Activated CD4-positive, alpha-beta memory T cell treated with anti-CD3 and anti-CD28 coated beads, Interleukin-2, amount 10 ng/mL, durations not matched to agents 7 days and 5 days (primary cell): ENCODE measurements around the gene ZBTB48. TPM values are rescaled to one million over a fixed set of nuclear protein-coding genes. Genes with fewer than 3 reads are reported as not detected.

Source experiments
- CTCF ChIA-PET: fragments of 350-600 bp; sonication (Branson Sonifier 250); formaldehyde crosslinking; loops from one replicate; lab custom pipeline; 2021; ENCODE audit warnings: antibody characterized with exemption, inconsistent platforms; lab: Charles Lee
- POLR2A ChIA-PET: fragments of 350-600 bp; sonication (Branson Sonifier 250); formaldehyde crosslinking; loops from one replicate; lab custom pipeline; 2021; ENCODE audit warnings: antibody characterized with exemption; lab: Charles Lee
- DNase-seq: peaks from one replicate; pipeline ENCODE4 v3.0.0-alpha.2; 2020
- H3K27ac Mint-ChIP-seq: one replicate; pipeline ENCODE4 v1.8.0; 2021; ENCODE audit warnings: mild to moderate bottlenecking, mixed read lengths
- H3K27me3 Mint-ChIP-seq: one replicate; pipeline ENCODE4 v1.8.0; 2021; ENCODE audit warnings: mixed read lengths
- H3K36me3 Mint-ChIP-seq: one replicate; pipeline ENCODE4 v1.8.0; 2021; ENCODE audit warnings: low read depth, mixed read lengths
- H3K4me1 Mint-ChIP-seq: one replicate; pipeline ENCODE4 v1.8.0; 2021; ENCODE audit warnings: mixed read lengths
- H3K4me3 Mint-ChIP-seq: one replicate; pipeline ENCODE4 v1.8.0; 2021; ENCODE audit warnings: mild to moderate bottlenecking, mixed read lengths
- H3K9me3 Mint-ChIP-seq: one replicate; pipeline ENCODE4 v1.8.0; 2021; ENCODE audit warnings: mixed read lengths
- total RNA-seq, 2 experiments: library from RNA; stranded (reverse); gene quantifications; one replicate each; pipeline ENCODE4 v1.2.3, GENCODE V29; 2021

The ZBTB48 gene
- total RNA-seq, 2 experiments from 2014 or later = 33.2 to 42.3 TPM

GRCh38 chr1:6577831-6578525 lies 1.8 kb upstream of the ZBTB48 start:
- H3K9me3 Mint-ChIP-seq = no peaks in the 10 kb centered on the region
- ChIA-PET POLR2A (interaction anchor here (0.6 to 6.2 kb wide), 3 partner anchors 11 to 51 kb away, joined by 3 to 94 read pairs (median 10); partner anchors contain the start of gene KLHL21), CTCF (interaction anchor here (0.6 to 1.2 kb wide), 3 partner anchors 22 to 38 kb away, joined by 3 to 6 read pairs (median 5); partner anchors contain the start of genes NOL9 and TAS1R1)
- peaks cover 5% of the 10 kb centered on the region for H3K36me3 Mint-ChIP-seq
- H3K4me3 Mint-ChIP-seq = no peak overlapping the region
- no peaks in the 10 kb centered on the region for H3K27me3 Mint-ChIP-seq
- H3K4me1 Mint-ChIP-seq = peaks cover 32% of the 10 kb centered on the region
- no peak for DNase-seq
- H3K27ac Mint-ChIP-seq = no peak overlapping the region

DNA sequence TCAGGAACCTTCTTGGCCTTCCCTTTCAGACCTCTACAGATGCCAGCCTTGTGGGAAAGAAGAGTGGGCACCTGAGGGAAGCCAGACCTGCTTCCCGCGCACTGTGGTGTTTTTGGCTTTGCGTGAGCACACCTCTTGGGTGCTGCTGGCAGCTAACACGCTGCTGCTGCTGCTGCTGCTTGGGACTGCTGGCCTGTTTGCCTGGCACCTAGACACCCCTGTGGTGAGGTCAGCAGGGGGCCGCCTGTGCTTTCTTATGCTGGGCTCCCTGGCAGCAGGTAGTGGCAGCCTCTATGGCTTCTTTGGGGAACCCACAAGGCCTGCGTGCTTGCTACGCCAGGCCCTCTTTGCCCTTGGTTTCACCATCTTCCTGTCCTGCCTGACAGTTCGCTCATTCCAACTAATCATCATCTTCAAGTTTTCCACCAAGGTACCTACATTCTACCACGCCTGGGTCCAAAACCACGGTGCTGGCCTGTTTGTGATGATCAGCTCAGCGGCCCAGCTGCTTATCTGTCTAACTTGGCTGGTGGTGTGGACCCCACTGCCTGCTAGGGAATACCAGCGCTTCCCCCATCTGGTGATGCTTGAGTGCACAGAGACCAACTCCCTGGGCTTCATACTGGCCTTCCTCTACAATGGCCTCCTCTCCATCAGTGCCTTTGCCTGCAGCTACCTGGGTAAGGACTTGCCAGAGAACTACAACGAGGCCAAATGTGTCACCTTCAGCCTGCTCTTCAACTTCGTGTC lies 995 bp upstream of the ZBTB48 start:
- peaks cover 32% of the 10 kb centered on the region for H3K4me1 Mint-ChIP-seq

DNA sequence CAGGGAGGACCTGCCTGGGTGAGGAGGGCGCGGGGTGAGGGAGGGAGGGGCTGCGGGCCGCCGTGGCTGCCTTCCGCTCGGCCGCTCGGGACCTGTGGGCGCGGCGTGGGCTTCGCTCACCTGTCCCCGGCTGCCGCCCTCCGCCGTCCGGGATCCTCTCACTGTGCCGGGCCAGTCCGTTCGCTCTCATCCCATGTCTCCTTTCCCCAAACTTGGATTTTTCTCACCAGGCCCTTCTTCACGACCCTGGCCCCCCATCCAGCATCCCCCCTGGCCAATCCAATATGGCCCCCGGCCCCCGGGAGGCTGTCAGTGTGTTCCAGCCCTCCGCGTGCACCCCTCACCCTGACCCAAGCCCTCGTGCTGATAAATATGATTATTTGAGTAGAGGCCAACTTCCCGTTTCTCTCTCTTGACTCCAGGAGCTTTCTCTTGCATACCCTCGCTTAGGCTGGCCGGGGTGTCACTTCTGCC lies 362 bp downstream of the ZBTB48 start:
- H3K27me3 Mint-ChIP-seq = no peaks in the 10 kb centered on the region
- POLR2A ChIA-PET = interaction anchor here (0.7 to 6.2 kb wide), 12 partner anchors 9 to 205 kb away, joined by 3 to 94 read pairs (median 3); partner anchors contain the start of genes KLHL21, NOL9, TAS1R1 and TNFRSF25
- H3K27ac Mint-ChIP-seq = peak overlapping the region; percentile 85
- no peak for DNase-seq
- CTCF ChIA-PET = interaction anchor here (0.7 to 1.7 kb wide), 9 partner anchors 20 to 140 kb away, joined by 3 to 11 read pairs (median 4); partner anchors contain the start of genes DNAJC11, KLHL21, NOL9 and PLEKHG5
- peaks cover 5% of the 10 kb centered on the region for H3K36me3 Mint-ChIP-seq
- H3K4me3 Mint-ChIP-seq = peak overlapping the region; percentile 83
- peaks cover 41% of the 10 kb centered on the region for H3K4me1 Mint-ChIP-seq
- H3K9me3 Mint-ChIP-seq = no peaks in the 10 kb centered on the region

More for the DNA sequence above, 995 bp upstream of the ZBTB48 start:
- peak overlapping the region; percentile 85 for H3K27ac Mint-ChIP-seq
- no peaks in the 10 kb centered on the region for H3K9me3 Mint-ChIP-seq
- ChIA-PET POLR2A (interaction anchor here (1.0 to 6.2 kb wide), 4 partner anchors 10 to 88 kb away, joined by 3 to 94 read pairs (median 6); partner anchors contain the start of genes KLHL21 and PLEKHG5), CTCF (interaction anchor here (1.2 kb wide), 1 partner anchor 21 kb away, joined by 5 read pairs; no protein-coding TSS in a partner anchor)
- H3K4me3 Mint-ChIP-seq = no peak overlapping the region
- no peak for DNase-seq
- H3K36me3 Mint-ChIP-seq = peaks cover 5% of the 10 kb centered on the region
- H3K27me3 Mint-ChIP-seq = no peaks in the 10 kb centered on the region

- H3K9me3 Mint-ChIP-seq = no peaks in the 10 kb centered on the region
- no peaks in the 10 kb centered on the region for H3K27me3 Mint-ChIP-seq
- peaks cover 41% of the 10 kb centered on the region for H3K4me1 Mint-ChIP-seq
- DNase-seq = peak; percentile 27
- H3K4me3 Mint-ChIP-seq = peak overlapping the region; percentile 83
- CTCF ChIA-PET = interaction anchor here (0.7 to 2.4 kb wide), 12 partner anchors 20 to 143 kb away, joined by 3 to 11 read pairs (median 4); partner anchors contain the start of genes DNAJC11, KLHL21, NOL9 and PLEKHG5
- POLR2A ChIA-PET = interaction anchor here (0.7 to 6.2 kb wide), 11 partner anchors 8 to 204 kb away, joined by 3 to 94 read pairs (median 4); partner anchors contain the start of genes KLHL21, NOL9, PHF13 and TAS1R1
- peak overlapping the region; percentile 85 for H3K27ac Mint-ChIP-seq
- H3K36me3 Mint-ChIP-seq = peaks cover 5% of the 10 kb centered on the region
Observed at GRCh38 chr1:6580593-6581409, 1.0 kb downstream of the ZBTB48 start.

- Mint-ChIP-seq H3K4me1 (peaks cover 41% of the 10 kb centered on the region), H3K36me3 (peaks cover 5% of the 10 kb centered on the region), H3K9me3 (no peaks in the 10 kb centered on the region), H3K27ac (peak overlapping the region; percentile 52), H3K27me3 (no peaks in the 10 kb centered on the region), H3K4me3 (peak overlapping the region; percentile 83)
- ChIA-PET CTCF (interaction anchor here (0.6 to 2.4 kb wide), 7 partner anchors 19 to 238 kb away, joined by 3 to 7 read pairs (median 4); partner anchors contain the start of gene NOL9), POLR2A (interaction anchor here (1.0 to 6.2 kb wide), 5 partner anchors 10 to 32 kb away, joined by 3 to 94 read pairs (median 10); partner anchors contain the start of genes KLHL21, NOL9, PHF13 and TAS1R1)
- no peak for DNase-seq
Observed at GRCh38 chr1:6581561-6582305, 1.9 kb downstream of the ZBTB48 start.

DNA sequence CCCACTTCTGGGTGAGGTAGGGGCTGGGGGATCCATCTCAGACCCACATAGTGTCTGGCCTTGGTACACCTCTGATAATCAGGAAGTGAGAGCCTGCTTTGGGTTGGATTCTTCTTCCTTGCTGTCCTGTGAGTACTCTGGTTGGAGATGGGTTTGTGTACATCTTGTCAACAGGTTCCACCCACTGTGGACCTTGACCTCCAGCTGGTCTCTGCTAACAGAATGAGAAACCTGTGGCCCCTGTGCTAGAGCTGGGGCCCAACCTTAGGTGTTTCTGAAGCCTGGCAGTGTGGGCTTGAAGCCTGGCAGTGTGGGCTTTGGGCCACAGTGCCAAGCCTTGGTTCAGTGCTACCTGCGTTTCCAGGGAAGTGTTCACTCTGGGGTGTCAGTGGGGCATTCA lies 2.6 kb downstream of the ZBTB48 start:
- Mint-ChIP-seq H3K9me3 (no peaks in the 10 kb centered on the region), H3K4me1 (peaks cover 42% of the 10 kb centered on the region), H3K4me3 (peak overlapping the region; percentile 21), H3K27ac (peak overlapping the region; percentile 5), H3K27me3 (no peaks in the 10 kb centered on the region), H3K36me3 (peaks cover 5% of the 10 kb centered on the region)
- DNase-seq = no peak
- ChIA-PET CTCF (interaction anchor here (1.0 to 2.4 kb wide), 2 partner anchors 18 to 19 kb away, joined by 4 to 7 read pairs; no protein-coding TSS in a partner anchor), POLR2A (interaction anchor here (0.9 to 6.2 kb wide), 4 partner anchors 9 to 28 kb away, joined by 4 to 94 read pairs (median 23); partner anchors contain the start of genes KLHL21, NOL9 and TAS1R1)

DNA sequence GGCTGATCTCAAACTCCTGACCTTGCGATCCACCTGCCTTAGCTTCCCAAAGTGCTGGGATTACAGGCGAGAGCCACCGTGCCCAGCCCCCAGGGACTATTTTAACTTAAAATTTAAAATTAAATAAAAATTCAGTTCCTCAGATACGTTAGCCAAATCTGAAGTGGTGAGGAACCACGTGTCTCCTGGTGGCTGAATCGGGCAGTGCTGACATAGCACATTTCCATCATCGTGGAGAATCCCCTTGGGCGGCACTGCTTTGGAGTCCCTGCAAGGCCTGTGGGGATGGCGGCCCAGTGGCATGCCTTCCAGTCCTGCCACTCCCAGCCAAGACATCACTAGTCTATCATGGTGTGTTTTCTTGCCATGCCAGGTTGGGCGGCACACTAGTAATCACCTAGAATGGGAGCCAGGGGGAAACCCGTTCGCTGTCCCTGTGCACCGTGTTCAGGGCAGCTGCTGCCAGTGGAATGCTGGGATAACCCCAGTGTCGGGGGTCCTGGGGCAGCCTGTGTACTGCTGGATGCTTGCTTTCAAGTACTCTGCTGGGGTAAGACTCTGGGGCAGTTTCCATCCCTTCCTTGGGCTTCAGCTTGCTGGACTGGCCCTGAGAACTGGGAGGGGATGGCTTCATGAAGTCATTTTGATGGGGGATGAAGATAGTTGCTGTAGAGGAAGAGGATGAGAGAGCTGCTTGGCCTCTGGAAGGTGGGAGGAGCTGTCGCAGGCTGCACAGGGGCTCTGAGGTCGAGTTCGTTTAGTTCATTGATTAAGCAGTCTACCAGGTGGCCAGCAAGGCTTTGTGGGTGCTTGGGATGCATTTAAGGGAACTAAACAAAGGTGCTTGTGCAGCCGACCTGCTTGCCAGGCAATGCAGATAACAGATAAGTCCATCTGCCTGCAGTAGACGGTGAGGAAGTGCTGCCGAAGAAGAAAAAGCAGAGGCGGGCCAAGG lies 4.6 kb downstream of the ZBTB48 start:
- DNase-seq = no peak
- ChIA-PET CTCF (interaction anchor here (0.6 to 1.1 kb wide), 2 partner anchors 19 to 94 kb away, joined by 5 read pairs; no protein-coding TSS in a partner anchor), POLR2A (no interaction called here)
- H3K9me3 Mint-ChIP-seq = no peaks in the 10 kb centered on the region
- H3K27me3 Mint-ChIP-seq = no peaks in the 10 kb centered on the region
- no peak overlapping the region for H3K4me3 Mint-ChIP-seq
- peaks cover 39% of the 10 kb centered on the region for H3K4me1 Mint-ChIP-seq
- no peak overlapping the region for H3K27ac Mint-ChIP-seq
- H3K36me3 Mint-ChIP-seq = peaks cover 13% of the 10 kb centered on the region

- H3K27ac Mint-ChIP-seq = no peak overlapping the region
- CTCF ChIA-PET = no interaction called here
- no peak overlapping the region for H3K4me3 Mint-ChIP-seq
Observed at GRCh38 chr1:6585081-6585722, 5.4 kb downstream of the ZBTB48 start.

GRCh38 chr1:6585841-6586240 lies 6.0 kb downstream of the ZBTB48 start:
- Mint-ChIP-seq H3K4me3 (no peak overlapping the region), H3K27me3 (no peaks in the 10 kb centered on the region), H3K36me3 (peaks cover 20% of the 10 kb centered on the region), H3K27ac (no peak overlapping the region), H3K4me1 (peaks cover 29% of the 10 kb centered on the region), H3K9me3 (no peaks in the 10 kb centered on the region)
- POLR2A ChIA-PET = interaction anchor here (1.2 to 1.8 kb wide), 2 partner anchors 14 to 17 kb away, joined by 4 to 5 read pairs; partner anchors contain the start of gene KLHL21
- DNase-seq = no peak
- CTCF ChIA-PET = no interaction called here

More at GRCh38 chr1:6585081-6585722, 5.4 kb downstream of the ZBTB48 start:
- POLR2A ChIA-PET = interaction anchor here (1.2 kb wide), 1 partner anchor 18 kb away, joined by 5 read pairs; the partner anchor contains the start of gene KLHL21
- H3K27me3 Mint-ChIP-seq = no peaks in the 10 kb centered on the region
- H3K36me3 Mint-ChIP-seq = peaks cover 18% of the 10 kb centered on the region
- peaks cover 34% of the 10 kb centered on the region for H3K4me1 Mint-ChIP-seq
- H3K9me3 Mint-ChIP-seq = no peaks in the 10 kb centered on the region
- DNase-seq = no peak

DNA sequence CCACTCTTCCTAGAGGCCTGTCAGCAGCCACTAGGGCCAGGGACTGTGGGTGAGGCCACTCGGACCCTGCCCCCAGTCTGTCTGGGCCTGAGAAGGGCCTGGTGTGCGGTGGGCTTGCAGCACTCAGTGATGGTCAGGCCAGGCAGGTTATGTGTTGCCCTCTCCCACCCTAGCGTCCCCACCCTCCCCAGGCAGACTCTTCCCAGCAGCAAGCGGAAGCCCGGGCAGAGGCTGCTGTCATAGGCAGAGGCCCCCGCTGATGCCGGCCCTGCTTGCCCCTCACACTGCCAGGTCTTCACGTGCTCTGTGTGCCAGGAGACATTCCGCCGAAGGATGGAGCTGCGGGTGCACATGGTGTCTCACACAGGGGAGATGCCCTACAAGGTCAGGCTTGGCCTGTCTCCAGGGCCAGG lies 6.6 kb downstream of the ZBTB48 start:
- no peak overlapping the region for H3K4me3 Mint-ChIP-seq
- H3K4me1 Mint-ChIP-seq = peaks cover 29% of the 10 kb centered on the region
- ChIA-PET CTCF (no interaction called here), POLR2A (interaction anchor here (1.2 to 1.8 kb wide), 2 partner anchors 14 to 17 kb away, joined by 4 to 5 read pairs; partner anchors contain the start of gene KLHL21)
- no peak overlapping the region for H3K27ac Mint-ChIP-seq
- H3K9me3 Mint-ChIP-seq = no peaks in the 10 kb centered on the region
- H3K27me3 Mint-ChIP-seq = no peaks in the 10 kb centered on the region
- H3K36me3 Mint-ChIP-seq = peaks cover 20% of the 10 kb centered on the region
- no peak for DNase-seq
